H9 (cell line): ENCODE results near the gene LGMN. TPM values are rescaled to one million over a fixed set of nuclear protein-coding genes. Genes with fewer than 3 reads are reported as not detected.

Source experiments
- DNase-seq: peaks from one replicate; pipeline ENCODE4 v3.0.0-alpha.2; 2017
- H2AFZ ChIP-seq: one replicate; pipeline ENCODE4 v1.6.1; 2013; ENCODE audit warnings: mild to moderate bottlenecking, low read length, control low read depth, moderate library complexity
- H2AK5ac ChIP-seq: 2 replicates; pipeline ENCODE4 v1.6.1; 2013; ENCODE audit warnings: low read length, control low read depth, mixed read lengths; ENCODE audit not compliant: insufficient read length
- H2BK120ac ChIP-seq: one replicate; pipeline ENCODE4 v1.6.1; 2013; ENCODE audit warnings: low read depth, mild to moderate bottlenecking, low read length, control low read depth, inconsistent platforms; ENCODE audit not compliant: poor library complexity, severe bottlenecking
- H2BK12ac ChIP-seq: 2 replicates; pipeline ENCODE4 v1.6.1; 2013; ENCODE audit warnings: low read length, control low read depth, mixed read lengths, low read depth; ENCODE audit not compliant: insufficient read length
- H2BK15ac ChIP-seq: 2 replicates; pipeline ENCODE4 v1.6.1; 2013; ENCODE audit warnings: low read depth, low read length, control low read depth
- H2BK20ac ChIP-seq: one replicate; pipeline ENCODE4 v1.6.1; 2013; ENCODE audit warnings: low read depth, mild to moderate bottlenecking, low read length, control low read depth, inconsistent platforms; ENCODE audit not compliant: poor library complexity, severe bottlenecking
- H2BK5ac ChIP-seq: 2 replicates; pipeline ENCODE4 v1.6.1; 2013; ENCODE audit warnings: low read length, control low read depth, mixed read lengths; ENCODE audit not compliant: insufficient read length
- H3K14ac ChIP-seq: 2 replicates; pipeline ENCODE4 v1.6.1; 2013; ENCODE audit warnings: low read length, control low read depth; ENCODE audit not compliant: insufficient read depth
- H3K18ac ChIP-seq: 2 replicates; pipeline ENCODE4 v1.6.1; 2013; ENCODE audit warnings: low read depth, mild to moderate bottlenecking, mixed read lengths, low read length, control low read depth; ENCODE audit not compliant: insufficient read length
- H3K23ac ChIP-seq: 2 replicates; pipeline ENCODE4 v1.6.1; 2013; ENCODE audit warnings: low read length, control low read depth, mixed read lengths, low read depth; ENCODE audit not compliant: insufficient read length
- H3K23me2 ChIP-seq: 2 replicates; pipeline ENCODE4 v1.6.1; 2013; ENCODE audit warnings: low read depth, mild to moderate bottlenecking, mixed read lengths, low read length, control low read depth; ENCODE audit not compliant: insufficient read length, poor library complexity, severe bottlenecking
- H3K27ac ChIP-seq: 2 replicates; pipeline ENCODE4 v1.5.1; 2013; ENCODE audit warnings: low read length, control low read depth, mixed read lengths, low read depth; ENCODE audit not compliant: insufficient read length
- H3K27me3 ChIP-seq: 2 replicates; pipeline ENCODE4 v1.6.1; 2013; ENCODE audit warnings: low read length, control low read depth, inconsistent platforms; ENCODE audit not compliant: insufficient read depth
- H3K4ac ChIP-seq: 2 replicates; pipeline ENCODE4 v1.6.1; 2013; ENCODE audit warnings: low read depth, mild to moderate bottlenecking, control low read depth, inconsistent platforms, low read length, moderate library complexity
- H3K4me1 ChIP-seq: 2 replicates; pipeline ENCODE4 v1.6.1; 2013; ENCODE audit warnings: low read length, control low read depth, inconsistent platforms; ENCODE audit not compliant: insufficient read depth
- H3K4me2 ChIP-seq: 2 replicates; pipeline ENCODE4 v1.6.1; 2013; ENCODE audit warnings: low read length, control low read depth, mixed read lengths; ENCODE audit not compliant: insufficient read length, insufficient read depth
- H3K56ac ChIP-seq: 2 replicates; pipeline ENCODE4 v1.6.1; 2013; ENCODE audit warnings: low read depth, mild to moderate bottlenecking, mixed read lengths, low read length, control low read depth; ENCODE audit not compliant: insufficient read length
- H3K79me1 ChIP-seq: 2 replicates; pipeline ENCODE4 v1.6.1; 2013; ENCODE audit warnings: low read depth, mild to moderate bottlenecking, moderate library complexity, low read length, control low read depth, inconsistent platforms; ENCODE audit not compliant: insufficient read depth, poor library complexity, severe bottlenecking
- H3K79me2 ChIP-seq: 2 replicates; pipeline ENCODE4 v1.6.1; 2013; ENCODE audit warnings: low read length, control low read depth, inconsistent platforms; ENCODE audit not compliant: insufficient read depth
- H3K9ac ChIP-seq: 2 replicates; pipeline ENCODE4 v1.6.1; 2013; ENCODE audit warnings: low read length, control low read depth, mixed read lengths; ENCODE audit not compliant: insufficient read length; ENCODE audit errors: extremely low read depth
- H3K9me3 ChIP-seq: one replicate; pipeline ENCODE4 v1.6.1; 2013; ENCODE audit warnings: low read depth, low read length, inconsistent platforms; ENCODE audit not compliant: control insufficient read depth
- H3T11ph ChIP-seq: one replicate; pipeline ENCODE4 v1.6.1; 2013; ENCODE audit warnings: mild to moderate bottlenecking, low read length, control low read depth, inconsistent platforms
- H4K20me1 ChIP-seq: one replicate; pipeline ENCODE4 v1.6.1; 2013; ENCODE audit not compliant: control insufficient read depth, insufficient read length, insufficient read depth
- H4K5ac ChIP-seq: 2 replicates; pipeline ENCODE4 v1.6.1; 2013; ENCODE audit warnings: low read depth, mild to moderate bottlenecking, mixed read lengths, low read length, control low read depth; ENCODE audit not compliant: insufficient read length
- H4K8ac ChIP-seq: replicated peaks from 2 replicates; pipeline ENCODE4 v1.6.1; 2013; ENCODE audit warnings: low read length, control low read depth, mixed read lengths, low read depth; ENCODE audit not compliant: insufficient read length
- H4K91ac ChIP-seq: 2 replicates; pipeline ENCODE4 v1.6.1; 2013; ENCODE audit warnings: low read depth, mild to moderate bottlenecking, moderate library complexity, mixed read lengths, low read length, control low read depth; ENCODE audit not compliant: insufficient read length
- H3K27ac Mint-ChIP-seq, 3 experiments: 2 replicates in 2 of 3; 3 replicates in 1 of 3; pipeline ENCODE4 v1.8.0; 2020 to 2021; ENCODE audit warnings: mixed read lengths in 3 of 3, mild to moderate bottlenecking in 1 of 3, moderate library complexity in 1 of 3
- H3K27me3 Mint-ChIP-seq: 2 replicates; pipeline ENCODE4 v1.8.0; 2021; ENCODE audit warnings: low read depth, mild to moderate bottlenecking, moderate library complexity, mixed read lengths
- H3K36me3 Mint-ChIP-seq, 3 experiments: 2 replicates in 2 of 3; 3 replicates in 1 of 3; pipeline ENCODE4 v1.8.0; 2020 to 2021; ENCODE audit warnings: low read depth in 3 of 3, mixed read lengths in 3 of 3; ENCODE audit not compliant: insufficient read depth in 1 of 3
- H3K4me1 Mint-ChIP-seq, 2 experiments: 2 replicates each; pipeline ENCODE4 v1.8.0; 2020; ENCODE audit warnings: mixed read lengths in 2 of 2
- H3K4me3 Mint-ChIP-seq, 2 experiments: 2 replicates in 1 of 2; 3 replicates in 1 of 2; pipeline ENCODE4 v1.8.0; 2020 to 2021; ENCODE audit warnings: mild to moderate bottlenecking in 2 of 2, mixed read lengths in 2 of 2, moderate library complexity in 1 of 2
- H3K9me3 Mint-ChIP-seq, 2 experiments: 2 replicates in 1 of 2; 3 replicates in 1 of 2; pipeline ENCODE4 v1.8.0; 2020; ENCODE audit warnings: mild to moderate bottlenecking in 2 of 2, mixed read lengths in 2 of 2, moderate library complexity in 1 of 2
- WGBS: extraction: QIAGEN DNeasy Blood & Tissue Kit; methylation state at CpG from one replicate; pipeline ENCODE4 v1.1.7; 2013; ENCODE audit warnings: missing lambda C conversion rate, low lambda C conversion rate, mixed read lengths; ENCODE audit not compliant: insufficient read length; ENCODE audit errors: extremely low coverage; 5-methylcytosine and 5-hydroxymethylcytosine counted together
- total RNA-seq: library from RNA; stranded (reverse); gene quantifications from 2 replicates; pipeline ENCODE4 v1.2.1, GENCODE V29; 2021
- TF ChIP-seq, protein P1 (sequence below): fragments of 200-600 bp; sonication (generic); conservative IDR thresholded peaks from 3 replicates; pipeline ENCODE4 v1.8.0; 2021; ENCODE audit warnings: antibody characterized with exemption, mild to moderate bottlenecking

Gene LGMN
- total RNA-seq, 1 experiment from 2014 or later = 55.3 TPM

DNA sequence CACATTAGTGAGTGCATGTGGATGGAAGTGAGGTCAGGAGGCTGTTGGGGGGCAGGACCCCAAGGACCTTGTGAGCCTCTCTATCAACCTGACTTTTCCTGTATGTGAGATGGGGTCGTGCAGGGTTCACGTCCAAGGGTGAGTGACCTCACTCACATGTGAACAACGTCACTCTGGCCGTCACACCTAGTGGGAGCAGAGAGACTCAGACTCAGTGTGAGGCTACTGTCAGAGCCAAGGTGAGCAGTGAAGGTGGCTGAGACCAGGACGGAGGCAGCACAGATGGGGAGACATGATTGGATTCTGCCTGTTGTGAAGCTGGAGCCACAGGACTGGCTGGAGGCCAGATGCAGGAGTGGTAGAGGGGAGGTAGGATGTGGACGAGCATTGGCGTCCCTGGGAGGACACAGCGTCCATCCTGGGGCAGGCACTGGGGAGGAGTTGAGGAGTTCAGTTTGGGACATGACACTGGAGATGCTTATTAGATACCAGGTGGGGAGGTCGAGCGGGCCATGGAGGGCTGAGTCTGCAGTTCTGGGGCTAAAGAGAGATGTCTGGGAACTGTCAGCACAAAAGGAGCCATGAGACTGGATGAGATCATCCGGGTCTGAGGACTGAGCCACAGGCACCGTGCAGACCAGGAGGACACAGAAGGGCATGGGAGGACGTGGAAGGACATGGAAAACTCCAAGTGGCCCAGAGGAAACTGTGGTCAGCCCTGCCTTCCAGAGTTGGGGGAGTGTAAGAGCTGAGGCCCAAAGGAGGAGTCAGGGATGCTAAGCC, 92.8 kb downstream of the LGMN start:
- H3K4ac ChIP-seq = no peak overlapping the region
- no peak overlapping the region for H3K18ac ChIP-seq
- no peaks in the 10 kb centered on the region for H3K79me2 ChIP-seq
- H3K56ac ChIP-seq = no peak overlapping the region
- H3K23ac ChIP-seq = no peak overlapping the region
- H2AFZ ChIP-seq = no peak overlapping the region
- H3K9ac ChIP-seq = no peak overlapping the region
- H3K27me3 Mint-ChIP-seq = peaks cover 2% of the 10 kb centered on the region; the same call in 1 of the 2 replicates
- H3K27me3 ChIP-seq = no peaks in the 10 kb centered on the region
- WGBS = no CpG with 5 or more reads among the region's 13 CpGs
- H2BK20ac ChIP-seq = no peak overlapping the region
- H3K4me3 Mint-ChIP-seq = no peak overlapping the region; a peak in 1 of 5 replicates
- H3K23me2 ChIP-seq = no peaks in the 10 kb centered on the region
- DNase-seq = no peak
- no peaks in the 10 kb centered on the region for H3K79me1 ChIP-seq
- no peaks in the 10 kb centered on the region for H4K20me1 ChIP-seq
- no peak overlapping the region; the same call in 1 of the 2 replicates for H3K14ac ChIP-seq
- no peak overlapping the region for H2BK5ac ChIP-seq
- no peak overlapping the region for H3K4me2 ChIP-seq
- H3T11ph ChIP-seq = no peak overlapping the region
- H2BK120ac ChIP-seq = no peak overlapping the region
- H3K36me3 Mint-ChIP-seq = no peaks in the 10 kb centered on the region; a peak in 1 of 7 replicates
- H3K27ac Mint-ChIP-seq = no peak overlapping the region; a peak in 1 of 7 replicates
- no peak overlapping the region for H2AK5ac ChIP-seq
- no peak overlapping the region for H2BK12ac ChIP-seq
- no peaks in the 10 kb centered on the region for H3K4me1 ChIP-seq
- no peaks in the 10 kb centered on the region for H3K9me3 ChIP-seq
- no peak overlapping the region for H4K91ac ChIP-seq
- H2BK15ac ChIP-seq = no peak overlapping the region
- H3K9me3 Mint-ChIP-seq = no peaks in the 10 kb centered on the region
- TF ChIP-seq, protein P1, sequence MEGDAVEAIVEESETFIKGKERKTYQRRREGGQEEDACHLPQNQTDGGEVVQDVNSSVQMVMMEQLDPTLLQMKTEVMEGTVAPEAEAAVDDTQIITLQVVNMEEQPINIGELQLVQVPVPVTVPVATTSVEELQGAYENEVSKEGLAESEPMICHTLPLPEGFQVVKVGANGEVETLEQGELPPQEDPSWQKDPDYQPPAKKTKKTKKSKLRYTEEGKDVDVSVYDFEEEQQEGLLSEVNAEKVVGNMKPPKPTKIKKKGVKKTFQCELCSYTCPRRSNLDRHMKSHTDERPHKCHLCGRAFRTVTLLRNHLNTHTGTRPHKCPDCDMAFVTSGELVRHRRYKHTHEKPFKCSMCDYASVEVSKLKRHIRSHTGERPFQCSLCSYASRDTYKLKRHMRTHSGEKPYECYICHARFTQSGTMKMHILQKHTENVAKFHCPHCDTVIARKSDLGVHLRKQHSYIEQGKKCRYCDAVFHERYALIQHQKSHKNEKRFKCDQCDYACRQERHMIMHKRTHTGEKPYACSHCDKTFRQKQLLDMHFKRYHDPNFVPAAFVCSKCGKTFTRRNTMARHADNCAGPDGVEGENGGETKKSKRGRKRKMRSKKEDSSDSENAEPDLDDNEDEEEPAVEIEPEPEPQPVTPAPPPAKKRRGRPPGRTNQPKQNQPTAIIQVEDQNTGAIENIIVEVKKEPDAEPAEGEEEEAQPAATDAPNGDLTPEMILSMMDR = no peak
- no peak overlapping the region for H4K8ac ChIP-seq
- peaks cover 0 to 9% of the 10 kb centered on the region in 2 experiments; a peak in 1 of 4 replicates for H3K4me1 Mint-ChIP-seq
- H4K5ac ChIP-seq = no peak overlapping the region
- H3K27ac ChIP-seq = no peak overlapping the region
